ENCODE data around the gene GTSE1.

Gene GTSE1

GRCh38 chr22:46354176-46354992 lies 57.7 kb downstream of the GTSE1 start:
- Histone ChIP-seq H3K9me3 (ENCODE audit: severe bottlenecking) (no peaks in the 10 kb centered on the region), H3K36me3 (ENCODE audit: low read depth) (peaks cover 50% of the 10 kb centered on the region), H3K27ac (ENCODE audit: poor library complexity, severe bottlenecking) (no peak overlapping the region), H3K4me1 (ENCODE audit: insufficient read depth, poor library complexity, severe bottlenecking) (peaks cover 8% of the 10 kb centered on the region), H3K4me3 (ENCODE audit: severe bottlenecking) (no peak overlapping the region), H3K27me3 (ENCODE audit: insufficient read depth, poor library complexity, severe bottlenecking) (no peaks in the 10 kb centered on the region)
- TF ChIP-seq, protein P1, sequence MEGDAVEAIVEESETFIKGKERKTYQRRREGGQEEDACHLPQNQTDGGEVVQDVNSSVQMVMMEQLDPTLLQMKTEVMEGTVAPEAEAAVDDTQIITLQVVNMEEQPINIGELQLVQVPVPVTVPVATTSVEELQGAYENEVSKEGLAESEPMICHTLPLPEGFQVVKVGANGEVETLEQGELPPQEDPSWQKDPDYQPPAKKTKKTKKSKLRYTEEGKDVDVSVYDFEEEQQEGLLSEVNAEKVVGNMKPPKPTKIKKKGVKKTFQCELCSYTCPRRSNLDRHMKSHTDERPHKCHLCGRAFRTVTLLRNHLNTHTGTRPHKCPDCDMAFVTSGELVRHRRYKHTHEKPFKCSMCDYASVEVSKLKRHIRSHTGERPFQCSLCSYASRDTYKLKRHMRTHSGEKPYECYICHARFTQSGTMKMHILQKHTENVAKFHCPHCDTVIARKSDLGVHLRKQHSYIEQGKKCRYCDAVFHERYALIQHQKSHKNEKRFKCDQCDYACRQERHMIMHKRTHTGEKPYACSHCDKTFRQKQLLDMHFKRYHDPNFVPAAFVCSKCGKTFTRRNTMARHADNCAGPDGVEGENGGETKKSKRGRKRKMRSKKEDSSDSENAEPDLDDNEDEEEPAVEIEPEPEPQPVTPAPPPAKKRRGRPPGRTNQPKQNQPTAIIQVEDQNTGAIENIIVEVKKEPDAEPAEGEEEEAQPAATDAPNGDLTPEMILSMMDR (IDR thresholded peaks at IDR 0.05; ENCODE audit: poor library complexity, severe bottlenecking), result no peak
- DNase-seq (ENCODE audit: low spot score), result no peak
- no peak for ATAC-seq (ENCODE audit: low read depth)

DNA sequence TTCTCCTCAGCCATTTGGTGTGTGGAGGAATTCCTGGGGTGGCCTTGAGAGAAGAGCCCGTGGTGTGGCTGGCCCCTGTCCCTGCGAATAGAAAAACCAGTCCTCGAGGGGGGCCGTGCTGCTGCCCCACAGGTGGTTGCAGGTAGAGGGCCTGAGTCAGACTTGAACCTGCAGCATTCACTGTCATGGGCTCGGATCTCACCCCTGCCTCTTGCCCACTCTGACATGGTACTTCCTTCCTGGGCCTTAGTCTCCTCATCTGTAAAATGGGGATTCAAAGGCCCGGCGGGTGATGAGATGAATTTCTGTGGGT lies 58.3 kb downstream of the GTSE1 start:
- TF ChIP-seq, protein P1 (IDR thresholded peaks at IDR 0.05; ENCODE audit: poor library complexity, severe bottlenecking), result no peak
- Histone ChIP-seq H3K27ac (ENCODE audit: poor library complexity, severe bottlenecking) (no peak overlapping the region), H3K4me3 (ENCODE audit: severe bottlenecking) (no peak overlapping the region), H3K9me3 (ENCODE audit: severe bottlenecking) (no peaks in the 10 kb centered on the region), H3K4me1 (ENCODE audit: insufficient read depth, poor library complexity, severe bottlenecking) (peaks cover 8% of the 10 kb centered on the region), H3K36me3 (ENCODE audit: low read depth) (peaks cover 49% of the 10 kb centered on the region), H3K27me3 (ENCODE audit: insufficient read depth, poor library complexity, severe bottlenecking) (no peaks in the 10 kb centered on the region)
- ATAC-seq (ENCODE audit: low read depth), result no peak
- no peak for DNase-seq (ENCODE audit: low spot score)

DNA sequence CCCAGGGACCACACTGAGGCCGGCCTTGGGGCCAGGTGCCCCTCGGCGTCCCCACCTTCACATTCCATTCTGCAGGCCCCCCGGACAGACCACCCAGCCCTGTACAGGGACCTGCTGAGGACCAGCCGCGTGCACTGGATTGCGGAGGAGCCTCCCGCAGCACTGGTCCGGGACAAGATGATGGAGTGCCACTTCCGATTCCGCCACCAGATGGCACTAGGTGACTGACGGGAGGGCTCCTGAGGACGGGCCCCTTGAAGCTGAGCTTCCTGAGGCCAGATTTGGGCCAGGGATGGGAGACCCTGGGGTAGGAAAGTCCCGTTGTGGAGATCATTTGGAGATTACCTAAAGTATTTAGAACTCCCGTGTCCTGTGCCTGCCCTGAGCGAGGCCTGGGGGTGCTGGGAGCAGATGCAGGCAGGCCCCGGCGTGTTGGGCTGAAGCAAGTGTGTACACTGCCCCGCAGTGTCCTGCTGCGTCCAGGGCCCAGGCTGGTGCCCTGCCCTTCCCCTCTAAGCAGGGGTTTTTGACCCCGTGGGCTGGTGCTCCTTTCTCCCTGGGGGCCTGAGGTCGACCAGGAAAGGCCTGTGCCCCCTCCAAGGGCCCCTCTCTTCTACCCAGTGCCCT lies 58.8 kb downstream of the GTSE1 start:
- no peaks in the 10 kb centered on the region for H3K9me3 ChIP-seq (ENCODE audit: severe bottlenecking)
- peaks cover 8% of the 10 kb centered on the region for H3K4me1 ChIP-seq (ENCODE audit: insufficient read depth, poor library complexity, severe bottlenecking)
- TF ChIP-seq, protein P1 (IDR thresholded peaks at IDR 0.05; ENCODE audit: poor library complexity, severe bottlenecking), result peak; percentile 82
- ATAC-seq (ENCODE audit: low read depth) (peak; percentile 47), DNase-seq (ENCODE audit: low spot score) (no peak)
- peak overlapping the region; percentile 14 for H3K27ac ChIP-seq (ENCODE audit: poor library complexity, severe bottlenecking)
- H3K36me3 ChIP-seq (ENCODE audit: low read depth), result peaks cover 49% of the 10 kb centered on the region
- H3K27me3 ChIP-seq (ENCODE audit: insufficient read depth, poor library complexity, severe bottlenecking), result no peaks in the 10 kb centered on the region
- no peak overlapping the region for H3K4me3 ChIP-seq (ENCODE audit: severe bottlenecking)

- Histone ChIP-seq H3K4me1 (ENCODE audit: insufficient read depth, poor library complexity, severe bottlenecking) (peaks cover 8% of the 10 kb centered on the region), H3K27me3 (ENCODE audit: insufficient read depth, poor library complexity, severe bottlenecking) (no peaks in the 10 kb centered on the region), H3K36me3 (ENCODE audit: low read depth) (peaks cover 47% of the 10 kb centered on the region), H3K27ac (ENCODE audit: poor library complexity, severe bottlenecking) (peak overlapping the region; percentile 14), H3K4me3 (ENCODE audit: severe bottlenecking) (no peak overlapping the region), H3K9me3 (ENCODE audit: severe bottlenecking) (no peaks in the 10 kb centered on the region)
- DNase-seq (ENCODE audit: low spot score) (peak; percentile 56), ATAC-seq (ENCODE audit: low read depth) (no peak)
- TF ChIP-seq, protein P1 (IDR thresholded peaks at IDR 0.05; ENCODE audit: poor library complexity, severe bottlenecking), result no peak
Observed at GRCh38 chr22:46355996-46356471, 59.4 kb downstream of the GTSE1 start.

Data from RWPE2 (cell line).